SK-N-SH (cell line): ENCODE measurements around the gene HS6ST3. TPM values are rescaled to one million over a fixed set of nuclear protein-coding genes. Genes with fewer than 3 reads are reported as not detected.

Experiments used
- CTCF ChIA-PET: fragments of 300-600, 350-600 bp; formaldehyde crosslinking; extraction: SDS; loops from one replicate; lab custom pipeline; 2021; lab: Yijun Ruan, JAX
- POLR2A ChIA-PET: fragments of 350-600 bp; sonication (Branson Sonifier 250); formaldehyde crosslinking; extraction: SDS; loops from one replicate; lab custom pipeline; 2020; ENCODE audit warnings: antibody characterized with exemption, inconsistent platforms; lab: Yijun Ruan, JAX
- DNase-seq: peaks from one replicate; pipeline ENCODE4 v3.0.0; 2012
- H2AFZ ChIP-seq: fragments of 200-600 bp; sonication (generic); 2 replicates; pipeline ENCODE4 v1.8.1; 2016; ENCODE audit warnings: antibody characterized with exemption, mild to moderate bottlenecking, low read depth
- H3F3A ChIP-seq: fragments of 200-600 bp; sonication (generic); replicated peaks from 2 replicates; pipeline ENCODE3; 2016; ENCODE audit warnings: antibody characterized with exemption, mild to moderate bottlenecking; ENCODE audit not compliant: insufficient read depth
- H3K27ac ChIP-seq, 2 experiments: fragments of 200-500 bp in 1 of 2; fragments of 200-600 bp in 1 of 2; sonication (Bioruptor generic) in 1 of 2; sonication (generic), shearing (Covaris generic) in 1 of 2; 2 replicates each; pipeline versions ENCODE4 v1.5.1 to v1.6.1; 2014 to 2016; ENCODE audit warnings: low read depth in 2 of 2, inconsistent platforms in 1 of 2, low read length in 1 of 2, mild to moderate bottlenecking in 1 of 2, mixed read lengths in 1 of 2
- H3K27me3 ChIP-seq: fragments of 200-600 bp; sonication (generic), shearing (Covaris generic); 2 replicates; pipeline ENCODE4 v1.6.1; 2016; ENCODE audit warnings: mixed run types; ENCODE audit not compliant: insufficient read depth
- H3K36me3 ChIP-seq, 2 experiments: fragments of 200-500 bp in 1 of 2; fragments of 200-600 bp in 1 of 2; sonication (Bioruptor generic) in 1 of 2; sonication (generic) in 1 of 2; replicated peaks in 1 of 2; 2 replicates each; pipeline versions ENCODE3 to v1.5.1; 2014 to 2016; ENCODE audit warnings: low read length in 1 of 2, mild to moderate bottlenecking in 1 of 2; ENCODE audit not compliant: insufficient read depth in 2 of 2, control insufficient read depth in 1 of 2
- H3K4me1 ChIP-seq, 2 experiments: fragments of 200-500 bp in 1 of 2; fragments of 200-600 bp in 1 of 2; sonication (Bioruptor generic) in 1 of 2; sonication (generic), shearing (Covaris generic) in 1 of 2; 2 replicates each; pipeline versions ENCODE4 v1.5.1 to v1.6.1; 2014 to 2016; ENCODE audit warnings: low read depth in 1 of 2, low read length in 1 of 2, mixed run types in 1 of 2; ENCODE audit not compliant: insufficient read depth in 2 of 2, control insufficient read depth in 1 of 2
- H3K4me2 ChIP-seq: fragments of 200-600 bp; sonication (generic), shearing (Covaris generic); 2 replicates; pipeline ENCODE4 v1.6.1; 2017; ENCODE audit warnings: mixed run types
- H3K4me3 ChIP-seq, 2 experiments: fragments of 200-500 bp in 1 of 2; fragments of 200-600 bp in 1 of 2; sonication (Bioruptor generic) in 1 of 2; sonication (generic), shearing (Covaris generic) in 1 of 2; 2 replicates each; pipeline versions ENCODE4 v1.5.1 to v1.8.1; 2014 to 2016; ENCODE audit warnings: low read depth in 2 of 2, inconsistent platforms in 1 of 2, low read length in 1 of 2, mild to moderate bottlenecking in 1 of 2, mixed read lengths in 1 of 2, moderate library complexity in 1 of 2
- H3K79me2 ChIP-seq: fragments of 200-600 bp; sonication (generic); 2 replicates; pipeline ENCODE4 v1.8.1; 2017; ENCODE audit warnings: mild to moderate bottlenecking; ENCODE audit not compliant: insufficient read depth
- H3K9ac ChIP-seq: fragments of 200-600 bp; sonication (generic); 2 replicates; pipeline ENCODE4 v1.6.1; 2017; ENCODE audit warnings: mixed run types
- H3K9me2 ChIP-seq: fragments of 200-600 bp; sonication (generic); 2 replicates; pipeline ENCODE4 v1.6.1; 2017; ENCODE audit warnings: mixed run types
- H3K9me3 ChIP-seq: fragments of 200-600 bp; sonication (generic); 2 replicates; pipeline ENCODE4 v1.6.1; 2017; ENCODE audit warnings: mixed run types, mild to moderate bottlenecking, moderate library complexity
- H4K20me1 ChIP-seq: fragments of 200-600 bp; sonication (generic); 2 replicates; pipeline ENCODE4 v1.6.1; 2017; ENCODE audit warnings: mild to moderate bottlenecking, mixed run types; ENCODE audit not compliant: insufficient read depth
- ELF1 ChIP-seq: IDR thresholded peaks from 2 replicates; pipeline ENCODE4 v1.4.0; 2012
- EP300 ChIP-seq, 2 experiments: IDR thresholded peaks; 2 replicates each; pipeline versions ENCODE4 v1.4.0 to v1.6.1; 2012; ENCODE audit warnings: borderline replicate concordance in 1 of 2, low read depth in 1 of 2, low read length in 1 of 2
- EZH2phosphoT487 ChIP-seq: fragments of 200-600 bp; sonication (generic); IDR thresholded peaks from 2 replicates; pipeline ENCODE4 v1.6.1; 2017; ENCODE audit warnings: low read depth, mixed run types, mild to moderate bottlenecking, antibody characterized with exemption, moderate library complexity, borderline replicate concordance
- FOXJ3 ChIP-seq: sonication (generic); formaldehyde crosslinking; IDR thresholded peaks from 2 replicates; pipeline ENCODE4 v1.5.1; 2020; ENCODE audit warnings: mild to moderate bottlenecking, missing genetic modification reagents
- IRF3 ChIP-seq: fragments of 150-350 bp; IDR thresholded peaks from 2 replicates; pipeline ENCODE4 v1.6.1; 2016; ENCODE audit warnings: mild to moderate bottlenecking, low read depth, low read length
- MEF2A ChIP-seq: IDR thresholded peaks from 2 replicates; pipeline ENCODE4 v1.4.0; 2012; ENCODE audit warnings: low read depth, borderline replicate concordance
- MXI1 ChIP-seq: IDR thresholded peaks from 2 replicates; pipeline ENCODE4 v1.6.1; 2012; ENCODE audit warnings: mild to moderate bottlenecking, low read depth, low read length, improper control_type of control experiment
- RXRA ChIP-seq: IDR thresholded peaks from 2 replicates; pipeline ENCODE4 v1.4.0; 2012; ENCODE audit warnings: low read depth, mild to moderate bottlenecking, borderline replicate concordance
- SIN3A ChIP-seq: IDR thresholded peaks from 2 replicates; pipeline ENCODE4 v1.6.1; 2012; ENCODE audit warnings: low read depth, mild to moderate bottlenecking, low read length, moderate library complexity, borderline replicate concordance
- TEAD4 ChIP-seq: IDR thresholded peaks from 2 replicates; pipeline ENCODE4 v1.4.0; 2012; ENCODE audit warnings: mild to moderate bottlenecking, borderline replicate concordance; ENCODE audit not compliant: insufficient read depth
- YY1 ChIP-seq: IDR thresholded peaks from 2 replicates; pipeline ENCODE4 v1.4.0; 2012; ENCODE audit warnings: low read depth, mild to moderate bottlenecking
- ZBTB33 ChIP-seq: IDR thresholded peaks from 2 replicates; pipeline ENCODE4 v1.4.0; 2012; ENCODE audit warnings: low read depth, borderline replicate concordance
- WGBS: methylation state at CpG from one replicate; pipeline ENCODE4 v1.1.6; 2017; ENCODE audit warnings: low lambda C conversion rate; 5-methylcytosine and 5-hydroxymethylcytosine counted together
- polyA plus RNA-seq, 3 experiments: library from polyadenylated mRNA; depleted of rRNA; stranded (reverse); fragments of >200 nt; gene quantifications; 2 replicates each; pipeline ENCODE4 v1.2.3, GENCODE V29; 2012

The HS6ST3 gene
- polyA plus RNA-seq, 1 of the 3 experiments (the other 2 are of a cell fraction), result under 0.01 TPM

- 13% methylated on average over 1 of the region's 1 CpG for WGBS
- no peak overlapping the region for H3K4me2 ChIP-seq
- no peaks in the 10 kb centered on the region for H3K4me1 ChIP-seq
- no peak overlapping the region for H3K4me3 ChIP-seq
- H3K36me3 ChIP-seq, result no peaks in the 10 kb centered on the region
- H3K9me3 ChIP-seq, result no peaks in the 10 kb centered on the region
- ChIA-PET CTCF (no interaction called here), POLR2A (no interaction called here)
- H2AFZ ChIP-seq, result no peak overlapping the region
- H3K9me2 ChIP-seq, result no peaks in the 10 kb centered on the region
- no peak for DNase-seq
- no peak overlapping the region for H3K9ac ChIP-seq
- H3K79me2 ChIP-seq, result no peaks in the 10 kb centered on the region
- H4K20me1 ChIP-seq, result no peaks in the 10 kb centered on the region
- no peak for TF ChIP-seq EP300 (IDR thresholded peaks at IDR 0.05; ENCODE audit: borderline replicate concordance in 1 of 2, low read depth in 1 of 2, low read length in 1 of 2)
- no peak for TF ChIP-seq MXI1
- no peak for TF ChIP-seq RXRA
- no peak for TF ChIP-seq SIN3A
- TF ChIP-seq EZH2phosphoT487, result no peak
- no peaks in the 10 kb centered on the region for H3F3A ChIP-seq
- no peak overlapping the region for H3K27ac ChIP-seq
- no peaks in the 10 kb centered on the region for H3K27me3 ChIP-seq
Measured at GRCh38 chr13:96844616-96845015, 754.7 kb downstream of the HS6ST3 start.

DNA sequence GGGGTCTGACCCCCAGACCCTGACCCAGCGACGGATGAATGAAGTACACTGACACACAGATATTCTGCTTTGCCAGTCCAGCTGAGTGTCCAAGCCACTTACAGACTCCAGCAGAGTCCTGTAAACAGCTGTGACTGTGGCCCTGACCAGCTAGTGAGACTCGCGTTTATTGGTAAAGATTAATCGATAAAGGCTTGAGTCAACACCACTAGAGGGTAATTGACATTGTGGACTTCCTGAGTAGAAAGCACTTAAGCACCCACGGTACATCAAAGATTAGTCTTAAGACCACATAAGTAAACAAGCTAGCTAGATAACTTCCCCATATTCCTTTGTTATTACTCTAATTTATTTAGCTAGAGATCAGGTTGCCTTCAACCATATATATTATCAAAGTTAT lies 758.4 kb downstream of the HS6ST3 start:
- Histone ChIP-seq H3K4me3 (no peak overlapping the region), H4K20me1 (no peaks in the 10 kb centered on the region), H3K4me1 (no peaks in the 10 kb centered on the region), H3K4me2 (no peak overlapping the region), H2AFZ (no peak overlapping the region), H3K9me2 (no peaks in the 10 kb centered on the region), H3K27me3 (no peaks in the 10 kb centered on the region), H3K27ac (no peak overlapping the region), H3K9me3 (no peaks in the 10 kb centered on the region), H3K9ac (no peak overlapping the region), H3F3A (no peaks in the 10 kb centered on the region), H3K36me3 (no peaks in the 10 kb centered on the region), H3K79me2 (no peaks in the 10 kb centered on the region)
- DNase-seq, result no peak
- 75% methylated on average over 4 of the region's 6 CpGs for WGBS
- no peak for TF ChIP-seq IRF3
- TF ChIP-seq EP300 (IDR thresholded peaks at IDR 0.05; ENCODE audit: borderline replicate concordance in 1 of 2, low read depth in 1 of 2, low read length in 1 of 2), result no peak
- TF ChIP-seq ELF1, result no peak
- no peak for TF ChIP-seq MXI1
- TF ChIP-seq TEAD4, result no peak
- TF ChIP-seq FOXJ3 (CRISPR knock-in tag), result no peak
- TF ChIP-seq MEF2A, result no peak
- no peak for TF ChIP-seq SIN3A
- no peak for TF ChIP-seq YY1
- TF ChIP-seq ZBTB33, result no peak
- CTCF ChIA-PET, result interaction anchor here (1.4 kb wide), 1 partner anchor 828 kb away, joined by 4 read pairs; no protein-coding TSS in a partner anchor
- POLR2A ChIA-PET, result no interaction called here
